Fibroblast of peridontal ligament (primary cell): Measurements from ENCODE around the gene ITGB2.
A peak's percentile ranks its signal among the peaks of the same experiment; 100 is the strongest.

Experiments used
- DNase-seq: peaks from one replicate; pipeline ENCODE4 v3.0.0-alpha.2; 2010; ENCODE audit errors: extremely low read depth

Gene ITGB2

GRCh38 chr21:44846485-44847260 lies 74.0 kb downstream of the ITGB2 start:
- DNase-seq, result no peak

GRCh38 chr21:44846224-44846484 lies 74.5 kb downstream of the ITGB2 start:
- DNase-seq, result peak; percentile 31

- peak; percentile 36 for DNase-seq
Observed at GRCh38 chr21:44845418-44846223, 75.1 kb downstream of the ITGB2 start.

- DNase-seq, result no peak
Observed at GRCh38 chr21:44844256-44844655, 76.4 kb downstream of the ITGB2 start.

GRCh38 chr21:44842721-44843445 lies 77.8 kb downstream of the ITGB2 start:
- no peak for DNase-seq

GRCh38 chr21:44842087-44842486 lies 78.6 kb downstream of the ITGB2 start:
- no peak for DNase-seq

GRCh38 chr21:44840771-44841170 lies 79.9 kb downstream of the ITGB2 start:
- no peak for DNase-seq

- no peak for DNase-seq
Observed at GRCh38 chr21:44838951-44839350, 81.7 kb downstream of the ITGB2 start.

GRCh38 chr21:44838039-44838895 lies 82.4 kb downstream of the ITGB2 start:
- no peak for DNase-seq

- DNase-seq, result no peak
Observed at GRCh38 chr21:44837537-44837936, 83.2 kb downstream of the ITGB2 start.

- DNase-seq, result peak; percentile 18
Observed at GRCh38 chr21:44836666-44837471, 83.8 kb downstream of the ITGB2 start.

- no peak for DNase-seq
Observed at GRCh38 chr21:44836349-44836665, 84.4 kb downstream of the ITGB2 start.
